GM12878 (cell line): ENCODE measurements around the gene REEP6. TPM values are rescaled to one million over a fixed set of nuclear protein-coding genes. Genes with fewer than 3 reads are reported as not detected.

ENCODE experiments used
- ATAC-seq: fragments of 200-7000 bp; cut with Tn5 transposase; 3 replicates; pipeline ENCODE4 v1.9.1; 2020; ENCODE audit warnings: mild to moderate bottlenecking, moderate library complexity
- BruUV-seq: library from RNA; stranded (reverse); fragments of 400-500 nt; replicated peaks from 2 replicates; lab custom pipeline; 2021; lab: Mats Ljungman, UMichigan
- CTCF ChIA-PET: fragments of 300-600 bp; sonication (Branson Sonifier 250); formaldehyde crosslinking; extraction: SDS; loops from one replicate; lab custom pipeline; 2021; ENCODE audit warnings: inconsistent platforms; lab: Yijun Ruan, JAX
- POLR2A ChIA-PET: fragments of 350-600 bp; formaldehyde crosslinking; extraction: SDS; loops from one replicate; lab custom pipeline; 2021; ENCODE audit warnings: inconsistent platforms; lab: Charles Lee
- RAD21 ChIA-PET: fragments of 300-600 bp; sonication (Branson Sonifier 250); formaldehyde crosslinking; loops from one replicate; lab custom pipeline; 2023; ENCODE audit warnings: antibody characterized with exemption; ENCODE audit not compliant: unreplicated experiment; lab: Charles Lee
- SMC1A ChIA-PET: fragments of 300-600 bp; sonication (Branson Sonifier 250); formaldehyde crosslinking; loops from one replicate; lab custom pipeline; 2023; ENCODE audit not compliant: unreplicated experiment, uncharacterized antibody; lab: Charles Lee
- DNase-seq: peaks from one replicate; pipeline ENCODE4 v3.0.0-alpha.2; 2011; ENCODE audit warnings: low read depth, low spot score
- FAIRE-seq: peaks from 3 replicates; lab custom pipeline; 2011; peaks lifted over from hg19 to GRCh38; lab: Jason Lieb, UNC
- H2AFZ ChIP-seq: 2 replicates; pipeline ENCODE4 v1.6.0; 2011; ENCODE audit warnings: low read depth, low read length, control low read depth; ENCODE audit not compliant: control insufficient read depth
- H3K27ac ChIP-seq: 2 replicates; pipeline ENCODE4 v1.5.1; 2011; ENCODE audit warnings: control low read depth; ENCODE audit not compliant: control insufficient read depth, insufficient read depth
- H3K27me3 ChIP-seq, 2 experiments: replicated peaks in 1 of 2; 2 replicates each; pipeline versions ENCODE4 v1.6.0 to v1.6.1; 2011; ENCODE audit warnings: low read length in 1 of 2; ENCODE audit not compliant: control insufficient read depth in 2 of 2, insufficient read depth in 2 of 2
- H3K36me3 ChIP-seq, 2 experiments: 2 replicates each; pipeline ENCODE4 v1.5.1; 2011; ENCODE audit warnings: low read length in 1 of 2; ENCODE audit not compliant: control insufficient read depth in 2 of 2, insufficient read depth in 2 of 2
- H3K4me1 ChIP-seq: 2 replicates; pipeline ENCODE4 v1.6.1; 2011; ENCODE audit warnings: mild to moderate bottlenecking, low read length, moderate library complexity, mixed read lengths; ENCODE audit not compliant: control insufficient read depth, insufficient read depth
- H3K4me2 ChIP-seq: 2 replicates; pipeline ENCODE4 v1.6.0; 2011; ENCODE audit warnings: control low read depth; ENCODE audit not compliant: control insufficient read depth, insufficient read depth
- H3K4me3 ChIP-seq: fragments of 200-600 bp; sonication (generic); 2 replicates; pipeline ENCODE4 v1.5.1; 2016
- H3K79me2 ChIP-seq: 2 replicates; pipeline ENCODE4 v1.6.0; 2011; ENCODE audit warnings: low read length; ENCODE audit not compliant: control insufficient read depth, insufficient read depth
- H3K9ac ChIP-seq: 2 replicates; pipeline ENCODE4 v1.8.0; 2011; ENCODE audit warnings: low read length, control low read depth, mixed read lengths; ENCODE audit not compliant: control insufficient read depth, insufficient read depth
- H3K9me3 ChIP-seq: replicated peaks from 3 replicates; pipeline ENCODE4 v1.5.1; 2011; ENCODE audit warnings: mild to moderate bottlenecking, low read length; ENCODE audit not compliant: control insufficient read depth, insufficient read depth
- H4K20me1 ChIP-seq: 2 replicates; pipeline ENCODE4 v1.6.0; 2011; ENCODE audit not compliant: control insufficient read depth, insufficient read depth
- BRCA1 ChIP-seq: IDR thresholded peaks from 2 replicates; pipeline ENCODE4 v1.6.1; 2011; ENCODE audit warnings: low read depth, low read length, improper control_type of control experiment
- CREB1 ChIP-seq: IDR thresholded peaks from 2 replicates; pipeline ENCODE4 v1.6.1; 2012; ENCODE audit warnings: low read depth, mild to moderate bottlenecking, inconsistent platforms
- HDAC6 ChIP-seq: fragments of 200-600 bp; sonication (generic); IDR thresholded peaks from one replicate; pipeline ENCODE4 v1.8.0; 2017; ENCODE audit warnings: antibody characterized with exemption; ENCODE audit not compliant: unreplicated experiment
- KLF5 ChIP-seq: fragments of 450-650 bp; IDR thresholded peaks from 2 replicates; pipeline ENCODE4 v1.6.1; 2014; ENCODE audit warnings: mild to moderate bottlenecking; ENCODE audit not compliant: partially characterized antibody
- NBN ChIP-seq: fragments of 450-650 bp; IDR thresholded peaks from 2 replicates; pipeline ENCODE4 v1.6.1; 2016
- NFIC ChIP-seq: IDR thresholded peaks from 2 replicates; pipeline ENCODE4 v1.6.1; 2012; ENCODE audit warnings: low read depth, mild to moderate bottlenecking, inconsistent platforms, low read length, moderate library complexity
- NFYB ChIP-seq: IDR thresholded peaks from 2 replicates; pipeline ENCODE4 v1.6.1; 2011; ENCODE audit warnings: low read depth, mild to moderate bottlenecking, low read length, improper control_type of control experiment, moderate library complexity; ENCODE audit not compliant: insufficient read depth
- NRF1 ChIP-seq: conservative IDR thresholded peaks from 2 replicates; pipeline ENCODE4 v1.6.1; 2011; ENCODE audit warnings: mild to moderate bottlenecking, low read depth, low read length, improper control_type of control experiment
- PML ChIP-seq: IDR thresholded peaks from 2 replicates; pipeline ENCODE4 v1.6.1; 2012; ENCODE audit warnings: low read length, inconsistent platforms
- POLR2AphosphoS2 ChIP-seq: IDR thresholded peaks from 2 replicates; pipeline ENCODE4 v1.6.1; 2011; ENCODE audit warnings: low read depth, mild to moderate bottlenecking, low read length, improper control_type of control experiment, moderate library complexity
- SMAD5 ChIP-seq: IDR thresholded peaks from 2 replicates; pipeline ENCODE4 v1.6.1; 2016; ENCODE audit warnings: antibody characterized with exemption, low read depth
- STAT3 ChIP-seq: IDR thresholded peaks from 2 replicates; pipeline ENCODE4 v1.6.1; 2011; ENCODE audit warnings: low read depth, low read length, improper control_type of control experiment
- YBX1 ChIP-seq: fragments of 450-650 bp; IDR thresholded peaks from 2 replicates; pipeline ENCODE4 v1.6.1; 2016; ENCODE audit warnings: antibody characterized with exemption
- ZNF24 ChIP-seq: fragments of 450-650 bp; IDR thresholded peaks from 2 replicates; pipeline ENCODE4 v1.6.1; 2017; ENCODE audit warnings: antibody characterized with exemption, mild to moderate bottlenecking
- WGBS: methylation state at CpG from one replicate; pipeline ENCODE4 v1.1.6; 2016; ENCODE audit warnings: low lambda C conversion rate; ENCODE audit not compliant: insufficient replicate concordance, insufficient coverage; ENCODE audit errors: missing lambda C conversion rate; 5-methylcytosine and 5-hydroxymethylcytosine counted together
- in situ Hi-C: fragments of 300-500 bp; cut with MboI; formaldehyde crosslinking; loops from 9 replicates; pipeline ENCODE4 v1.14.3; 2018; ENCODE audit warnings: mixed read lengths
- intact Hi-C: fragments of 100-400 bp; cut with micrococcal nuclease; formaldehyde crosslinking; loops from one replicate; pipeline ENCODE4 v1.14.2; 2022; ENCODE audit not compliant: unreplicated experiment
- polyA plus RNA-seq, 11 experiments: library from polyadenylated mRNA; depleted of rRNA in 4 of 11; unstranded in 6 of 11; stranded (reverse) in 5 of 11; fragments of >200 nt; fragmentation: Nextera tagmentation in 4 of 11; fragmentation: Illumina TruSeq in 1 of 11; extraction: Ambion mirVana in 4 of 11; extraction: Trizol in 1 of 11; gene quantifications; 1 replicate in 1 of 11; 2 replicates in 10 of 11; pipeline versions ENCODE4 v1.2.1 to v1.2.3, GENCODE V29; 2011 to 2016; ENCODE audit warnings: inconsistent platforms in 2 of 11, missing spikeins in 2 of 11, low read depth in 1 of 11
- total RNA-seq, 4 experiments: library from RNA; depleted of rRNA in 3 of 4; stranded (reverse); fragments of >200 nt in 3 of 4; fragmentation: Illumina TruSeq in 1 of 4; extraction: Trizol in 1 of 4; gene quantifications; 2 replicates each; pipeline versions ENCODE4 v1.2.1 to v1.2.3, GENCODE V29; 2013 to 2021
- TF ChIP-seq, protein P1 (sequence below): fragments of 450-650 bp; IDR thresholded peaks from 2 replicates; pipeline ENCODE4 v1.6.1; 2017; ENCODE audit warnings: mild to moderate bottlenecking, moderate library complexity
- TF ChIP-seq, protein P2 (sequence below): fragments of 450-650 bp; formaldehyde crosslinking; IDR thresholded peaks from 2 replicates; pipeline ENCODE4 v1.4.0; 2022; ENCODE audit warnings: mild to moderate bottlenecking, moderate library complexity
- TF ChIP-seq, protein P3 (sequence below): fragments of 450-650 bp; IDR thresholded peaks from 2 replicates; pipeline ENCODE4 v1.6.1; 2017; ENCODE audit warnings: antibody characterized with exemption, mild to moderate bottlenecking, moderate library complexity

The REEP6 gene
- total and polyA plus RNA-seq, 10 of the 15 experiments (the other 5 are each of a cell fraction or from before 2014, with no cell fraction given): 0.06 to 1.1 (median 0.39) TPM; not detected in 2

DNA sequence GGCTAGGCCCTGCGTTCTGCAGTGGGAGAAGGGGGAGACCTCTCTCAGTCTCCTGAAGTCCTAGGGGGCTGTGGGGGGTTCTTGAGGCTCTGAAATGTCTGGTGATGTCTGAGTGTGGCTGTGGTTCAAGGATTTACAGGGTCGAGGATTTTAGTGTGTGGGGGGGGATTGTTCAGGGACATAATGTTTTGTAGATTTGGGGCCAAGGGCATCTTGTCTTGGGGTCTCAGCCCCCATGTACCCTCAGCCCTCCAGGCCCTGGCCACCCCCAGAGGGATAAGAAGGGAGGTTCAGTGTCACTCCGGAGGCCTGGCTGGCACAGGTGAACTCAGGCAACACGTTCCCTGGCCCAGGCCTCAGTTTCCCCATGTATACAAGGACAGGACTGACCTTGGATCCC is 43.5 kb upstream of the REEP6 start:
- ATAC-seq: no peak
- no peak for FAIRE-seq
- Histone ChIP-seq H3K9me3 (no peaks in the 10 kb centered on the region), H2AFZ (no peak overlapping the region), H3K36me3 (0 out of 4 replicates have a peak, but pooled peaks cover 0 to under 1% of the 10 kb centered on the region in 2 experiments), H3K27me3 (peaks cover 10 to 14% of the 10 kb centered on the region in 2 experiments), H3K27ac (no peak overlapping the region), H3K4me3 (no peak overlapping the region), H3K79me2 (no peaks in the 10 kb centered on the region), H4K20me1 (no peaks in the 10 kb centered on the region), H3K9ac (no peak overlapping the region), H3K4me1 (peaks cover 7% of the 10 kb centered on the region; the same call in 1 of the 2 replicates), H3K4me2 (no peak overlapping the region)
- ChIA-PET CTCF (no interaction called here), RAD21 (no interaction called here), SMC1A (no interaction called here), POLR2A (no interaction called here)
- no peak for DNase-seq
- intact Hi-C loops (no loop called here), in situ Hi-C loops (no loop called here)
- BruUV-seq: no TSS peak
- WGBS: 20% methylated on average over 4 of the region's 4 CpGs
- TF ChIP-seq POLR2AphosphoS2: no peak
- no peak for TF ChIP-seq CREB1
- no peak for TF ChIP-seq NFYB
- TF ChIP-seq NFIC: no peak
- no peak for TF ChIP-seq PML
- TF ChIP-seq YBX1: no peak
- TF ChIP-seq, protein P1, sequence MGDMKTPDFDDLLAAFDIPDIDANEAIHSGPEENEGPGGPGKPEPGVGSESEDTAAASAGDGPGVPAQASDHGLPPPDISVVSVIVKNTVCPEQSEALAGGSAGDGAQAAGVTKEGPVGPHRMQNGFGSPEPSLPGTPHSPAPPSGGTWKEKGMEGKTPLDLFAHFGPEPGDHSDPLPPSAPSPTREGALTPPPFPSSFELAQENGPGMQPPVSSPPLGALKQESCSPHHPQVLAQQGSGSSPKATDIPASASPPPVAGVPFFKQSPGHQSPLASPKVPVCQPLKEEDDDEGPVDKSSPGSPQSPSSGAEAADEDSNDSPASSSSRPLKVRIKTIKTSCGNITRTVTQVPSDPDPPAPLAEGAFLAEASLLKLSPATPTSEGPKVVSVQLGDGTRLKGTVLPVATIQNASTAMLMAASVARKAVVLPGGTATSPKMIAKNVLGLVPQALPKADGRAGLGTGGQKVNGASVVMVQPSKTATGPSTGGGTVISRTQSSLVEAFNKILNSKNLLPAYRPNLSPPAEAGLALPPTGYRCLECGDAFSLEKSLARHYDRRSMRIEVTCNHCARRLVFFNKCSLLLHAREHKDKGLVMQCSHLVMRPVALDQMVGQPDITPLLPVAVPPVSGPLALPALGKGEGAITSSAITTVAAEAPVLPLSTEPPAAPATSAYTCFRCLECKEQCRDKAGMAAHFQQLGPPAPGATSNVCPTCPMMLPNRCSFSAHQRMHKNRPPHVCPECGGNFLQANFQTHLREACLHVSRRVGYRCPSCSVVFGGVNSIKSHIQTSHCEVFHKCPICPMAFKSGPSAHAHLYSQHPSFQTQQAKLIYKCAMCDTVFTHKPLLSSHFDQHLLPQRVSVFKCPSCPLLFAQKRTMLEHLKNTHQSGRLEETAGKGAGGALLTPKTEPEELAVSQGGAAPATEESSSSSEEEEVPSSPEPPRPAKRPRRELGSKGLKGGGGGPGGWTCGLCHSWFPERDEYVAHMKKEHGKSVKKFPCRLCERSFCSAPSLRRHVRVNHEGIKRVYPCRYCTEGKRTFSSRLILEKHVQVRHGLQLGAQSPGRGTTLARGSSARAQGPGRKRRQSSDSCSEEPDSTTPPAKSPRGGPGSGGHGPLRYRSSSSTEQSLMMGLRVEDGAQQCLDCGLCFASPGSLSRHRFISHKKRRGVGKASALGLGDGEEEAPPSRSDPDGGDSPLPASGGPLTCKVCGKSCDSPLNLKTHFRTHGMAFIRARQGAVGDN: no peak
- no peak for TF ChIP-seq SMAD5
- no peak for TF ChIP-seq NBN
- TF ChIP-seq, protein P2, sequence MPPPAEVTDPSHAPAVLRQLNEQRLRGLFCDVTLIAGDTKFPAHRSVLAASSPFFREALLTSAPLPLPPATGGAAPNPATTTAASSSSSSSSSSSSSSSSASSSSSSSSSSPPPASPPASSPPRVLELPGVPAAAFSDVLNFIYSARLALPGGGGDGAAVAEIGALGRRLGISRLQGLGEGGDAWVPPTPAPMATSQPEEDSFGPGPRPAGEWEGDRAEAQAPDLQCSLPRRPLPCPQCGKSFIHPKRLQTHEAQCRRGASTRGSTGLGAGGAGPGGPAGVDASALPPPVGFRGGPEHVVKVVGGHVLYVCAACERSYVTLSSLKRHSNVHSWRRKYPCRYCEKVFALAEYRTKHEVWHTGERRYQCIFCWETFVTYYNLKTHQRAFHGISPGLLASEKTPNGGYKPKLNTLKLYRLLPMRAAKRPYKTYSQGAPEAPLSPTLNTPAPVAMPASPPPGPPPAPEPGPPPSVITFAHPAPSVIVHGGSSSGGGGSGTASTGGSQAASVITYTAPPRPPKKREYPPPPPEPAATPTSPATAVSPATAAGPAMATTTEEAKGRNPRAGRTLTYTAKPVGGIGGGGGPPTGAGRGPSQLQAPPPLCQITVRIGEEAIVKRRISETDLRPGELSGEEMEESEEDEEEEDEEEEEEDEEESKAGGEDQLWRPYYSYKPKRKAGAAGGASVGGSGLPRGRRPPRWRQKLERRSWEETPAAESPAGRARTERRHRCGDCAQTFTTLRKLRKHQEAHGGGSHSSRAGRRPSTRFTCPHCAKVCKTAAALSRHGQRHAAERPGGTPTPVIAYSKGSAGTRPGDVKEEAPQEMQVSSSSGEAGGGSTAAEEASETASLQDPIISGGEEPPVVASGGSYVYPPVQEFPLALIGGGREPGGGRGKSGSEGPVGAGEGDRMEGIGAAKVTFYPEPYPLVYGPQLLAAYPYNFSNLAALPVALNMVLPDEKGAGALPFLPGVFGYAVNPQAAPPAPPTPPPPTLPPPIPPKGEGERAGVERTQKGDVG (CRISPR knock-in tag): no peak
- TF ChIP-seq HDAC6: no peak
- no peak for TF ChIP-seq NRF1
- no peak for TF ChIP-seq BRCA1
- no peak for TF ChIP-seq ZNF24
- TF ChIP-seq KLF5: no peak
- TF ChIP-seq STAT3: no peak
- TF ChIP-seq, protein P3, sequence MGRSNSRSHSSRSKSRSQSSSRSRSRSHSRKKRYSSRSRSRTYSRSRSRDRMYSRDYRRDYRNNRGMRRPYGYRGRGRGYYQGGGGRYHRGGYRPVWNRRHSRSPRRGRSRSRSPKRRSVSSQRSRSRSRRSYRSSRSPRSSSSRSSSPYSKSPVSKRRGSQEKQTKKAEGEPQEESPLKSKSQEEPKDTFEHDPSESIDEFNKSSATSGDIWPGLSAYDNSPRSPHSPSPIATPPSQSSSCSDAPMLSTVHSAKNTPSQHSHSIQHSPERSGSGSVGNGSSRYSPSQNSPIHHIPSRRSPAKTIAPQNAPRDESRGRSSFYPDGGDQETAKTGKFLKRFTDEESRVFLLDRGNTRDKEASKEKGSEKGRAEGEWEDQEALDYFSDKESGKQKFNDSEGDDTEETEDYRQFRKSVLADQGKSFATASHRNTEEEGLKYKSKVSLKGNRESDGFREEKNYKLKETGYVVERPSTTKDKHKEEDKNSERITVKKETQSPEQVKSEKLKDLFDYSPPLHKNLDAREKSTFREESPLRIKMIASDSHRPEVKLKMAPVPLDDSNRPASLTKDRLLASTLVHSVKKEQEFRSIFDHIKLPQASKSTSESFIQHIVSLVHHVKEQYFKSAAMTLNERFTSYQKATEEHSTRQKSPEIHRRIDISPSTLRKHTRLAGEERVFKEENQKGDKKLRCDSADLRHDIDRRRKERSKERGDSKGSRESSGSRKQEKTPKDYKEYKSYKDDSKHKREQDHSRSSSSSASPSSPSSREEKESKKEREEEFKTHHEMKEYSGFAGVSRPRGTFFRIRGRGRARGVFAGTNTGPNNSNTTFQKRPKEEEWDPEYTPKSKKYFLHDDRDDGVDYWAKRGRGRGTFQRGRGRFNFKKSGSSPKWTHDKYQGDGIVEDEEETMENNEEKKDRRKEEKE: no peak
